ENCODE data around the gene PRKACA.
"Not testable (repeated sequence)": the region's sequence is repeated elsewhere in the genome, so short reads cannot be mapped to it uniquely, and the experiment has no call there.

The PRKACA gene

GRCh38 chr19:14063105-14063504 lies 54.5 kb downstream of the PRKACA start:
- no peak for DNase-seq

DNA sequence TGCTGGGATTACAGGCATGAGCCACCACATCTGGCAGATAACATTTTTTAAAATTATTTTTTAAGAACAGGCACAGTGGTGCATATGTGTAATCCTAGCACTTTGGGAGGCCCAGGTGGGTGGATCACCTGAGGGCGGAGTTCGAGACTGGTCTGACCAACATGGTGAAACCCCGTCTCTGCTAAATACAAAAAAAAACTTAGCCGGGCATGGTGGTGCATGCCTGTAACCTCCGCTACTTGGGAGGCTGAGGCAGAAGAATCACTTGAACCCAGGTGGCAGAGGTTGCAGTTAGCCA lies 55.1 kb downstream of the PRKACA start:
- no peak for DNase-seq

- DNase-seq: no peak
Measured at GRCh38 chr19:14061751-14062557, 55.6 kb downstream of the PRKACA start, which contains the start of gene PALM3. Gene PALM3, minus strand, starts transcription at chr19:14062076. Its CDS starts 96 bp downstream, at chr19:14061980.

GRCh38 chr19:14061081-14061749 lies 56.3 kb downstream of the PRKACA start:
- DNase-seq: no peak

DNA sequence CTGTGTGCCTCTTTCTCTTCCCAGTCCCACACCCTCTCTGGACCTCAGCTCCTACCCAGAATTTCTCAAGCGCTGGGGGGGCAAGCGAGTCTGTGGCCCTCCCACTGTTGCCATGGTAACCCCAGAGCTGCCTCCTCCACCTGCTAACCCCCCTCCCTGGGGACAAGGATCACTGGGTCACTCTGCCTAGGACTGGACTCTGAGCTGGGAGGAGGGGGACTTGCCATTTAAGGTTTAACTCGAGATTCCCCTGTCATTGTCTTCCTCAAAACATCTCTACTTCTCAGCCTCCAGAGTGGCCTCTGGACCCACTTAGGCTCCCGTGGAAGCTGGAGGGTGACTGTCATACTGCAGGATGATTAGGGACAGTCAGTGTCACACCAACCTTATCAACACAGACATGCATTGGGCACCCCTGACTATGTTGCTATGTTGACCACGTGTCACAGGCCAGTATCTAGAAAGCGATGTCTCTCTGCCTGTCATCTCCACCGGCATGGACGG lies 57.9 kb downstream of the PRKACA start:
- DNase-seq: no peak

GRCh38 chr19:14059093-14059480 lies 58.5 kb downstream of the PRKACA start:
- DNase-seq: peak; percentile 13

DNA sequence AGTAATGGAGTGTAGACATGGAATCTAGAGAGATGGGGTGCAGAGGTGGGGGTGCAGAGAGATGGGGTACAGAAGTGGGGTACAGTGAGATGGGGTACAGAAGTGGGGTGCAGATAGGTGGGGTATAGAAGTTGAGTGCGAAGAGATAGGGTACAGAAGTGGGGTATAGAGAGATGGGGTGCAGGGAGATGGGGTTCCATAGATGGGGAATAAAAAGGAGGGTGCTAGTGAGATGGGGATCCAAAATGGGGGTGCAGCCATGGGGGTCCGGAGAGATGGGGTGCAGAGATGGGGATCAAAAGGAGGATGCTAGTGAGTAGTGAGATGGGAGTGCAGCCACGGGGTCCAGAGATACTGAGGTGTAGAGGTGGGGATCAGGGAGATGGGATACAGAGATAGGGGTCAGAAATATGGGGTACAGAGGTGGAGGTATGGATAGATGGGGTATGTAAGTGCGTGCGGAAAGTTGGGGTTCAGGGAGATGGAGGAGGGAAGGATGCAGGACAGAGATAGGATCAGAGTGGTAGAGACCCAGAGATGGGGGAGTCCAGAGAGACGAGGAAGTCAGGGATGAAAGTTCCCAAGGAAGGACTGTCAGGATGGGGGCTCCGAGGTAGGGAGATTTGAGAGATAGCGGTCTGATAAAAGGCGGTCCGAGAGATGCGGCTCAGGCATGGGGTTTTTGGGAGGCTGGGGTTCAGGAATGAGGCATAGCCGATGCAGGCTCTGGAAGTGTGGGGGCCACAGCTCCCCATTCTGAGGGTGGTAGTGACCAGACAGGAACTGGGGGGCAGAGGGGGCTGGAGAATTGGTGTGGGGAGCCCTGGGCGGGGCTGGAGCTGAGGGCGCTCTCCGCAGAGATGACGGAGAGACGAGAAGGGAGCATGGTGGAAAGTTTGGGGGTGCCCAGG lies 59.1 kb downstream of the PRKACA start:
- DNase-seq: no peak

- no peak for DNase-seq
Measured at GRCh38 chr19:14056741-14057356, 60.7 kb downstream of the PRKACA start.

DNA sequence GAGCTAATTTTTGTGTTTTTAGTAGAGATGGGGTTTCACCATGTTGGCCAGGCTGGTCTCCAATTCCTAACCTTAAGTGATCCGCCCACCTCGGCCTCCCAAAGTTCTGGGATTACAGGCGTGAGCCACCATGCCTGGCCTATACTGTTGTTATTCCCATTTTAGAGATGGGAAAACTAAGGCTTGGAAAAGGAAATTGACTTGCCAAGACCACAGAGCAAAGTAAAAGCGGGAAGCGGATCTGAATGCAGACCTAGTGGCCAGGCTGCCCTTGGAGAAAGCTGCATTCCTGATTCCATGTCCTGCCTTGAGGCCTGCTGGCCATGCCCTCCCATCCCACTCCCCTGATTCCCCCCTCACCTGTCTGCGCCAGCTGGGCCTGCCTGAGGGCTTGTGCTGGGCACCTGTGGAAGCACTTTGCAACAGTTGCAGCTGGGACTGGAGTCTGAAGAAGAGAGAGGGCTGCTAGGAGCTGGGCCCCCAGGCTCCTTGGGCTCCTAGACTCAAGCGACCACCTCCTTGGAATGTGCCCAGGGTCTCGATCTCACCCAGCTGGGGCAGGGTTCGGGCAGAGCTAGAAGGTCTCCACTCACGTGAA lies 61.4 kb downstream of the PRKACA start:
- no peak for DNase-seq

- no peak for DNase-seq
Measured at GRCh38 chr19:14055396-14055795, 62.2 kb downstream of the PRKACA start.

DNA sequence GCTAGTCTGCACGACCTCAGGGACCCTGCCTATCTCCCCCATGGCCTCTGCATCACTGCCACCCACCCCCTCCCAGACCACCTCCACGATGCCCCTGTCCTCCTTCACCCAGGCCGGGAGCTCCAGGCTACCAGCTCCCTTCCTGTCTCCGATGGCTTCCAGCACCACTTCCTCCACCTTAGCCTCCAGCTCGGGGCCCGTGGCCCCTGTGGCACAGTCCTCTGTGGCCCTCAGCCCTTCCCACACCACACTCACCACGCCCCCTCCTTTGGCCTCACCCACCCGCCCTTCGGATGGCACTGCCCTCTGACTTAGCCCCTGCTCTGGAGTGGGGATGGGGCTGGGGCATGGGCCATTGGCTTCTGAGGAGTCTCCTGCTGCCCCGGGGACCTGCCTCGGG lies 62.8 kb downstream of the PRKACA start:
- DNase-seq: no peak

DNA sequence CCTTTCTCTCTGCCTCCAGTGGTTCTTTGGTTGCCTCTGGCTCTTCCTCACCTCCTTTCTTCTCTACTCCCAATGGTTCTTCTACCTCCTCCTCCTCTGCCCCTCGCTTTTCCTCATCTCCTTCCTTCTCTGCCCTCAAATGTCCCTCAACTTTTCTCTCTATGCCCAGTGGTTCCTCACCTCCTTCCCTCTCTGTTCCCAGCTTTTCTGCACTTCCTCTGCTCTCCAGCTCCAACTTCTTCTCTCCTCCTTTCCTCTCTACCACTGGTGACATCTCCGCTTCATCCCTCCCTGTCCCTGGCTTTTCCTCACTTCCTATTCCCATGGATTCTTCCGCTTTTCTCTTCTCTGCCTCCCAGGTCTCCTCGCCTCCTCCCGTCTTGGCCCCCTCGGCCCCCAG lies 63.5 kb downstream of the PRKACA start:
- DNase-seq: no peak

GRCh38 chr19:14053500-14053899 lies 64.1 kb downstream of the PRKACA start:
- DNase-seq: no peak

DNA sequence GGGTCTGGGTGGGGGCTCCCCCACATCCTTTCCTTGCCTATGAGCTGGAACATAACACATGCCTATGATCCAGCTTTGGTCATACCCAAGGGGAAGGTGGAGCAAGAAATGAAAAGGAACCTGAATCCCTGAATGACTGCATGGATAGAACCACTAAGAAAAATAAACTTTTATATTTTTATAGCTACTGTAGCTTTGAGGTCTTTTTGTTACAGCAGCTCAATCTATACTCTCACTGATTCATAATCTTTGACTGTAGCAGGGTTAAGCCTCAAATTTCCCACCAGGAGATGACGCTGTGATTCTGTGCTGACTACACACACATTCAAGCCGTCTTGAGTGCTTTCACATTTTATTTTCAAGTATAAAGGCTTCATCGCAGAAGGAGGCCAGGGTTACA lies 64.5 kb downstream of the PRKACA start:
- no peak for DNase-seq

- DNase-seq: no peak
Measured at GRCh38 chr19:14052470-14052869, 65.1 kb downstream of the PRKACA start.

- DNase-seq: no peak
Measured at GRCh38 chr19:14051980-14052379, 65.6 kb downstream of the PRKACA start.

GRCh38 chr19:14050961-14051360 lies 66.6 kb downstream of the PRKACA start:
- not testable (repeated sequence) for DNase-seq

DNA sequence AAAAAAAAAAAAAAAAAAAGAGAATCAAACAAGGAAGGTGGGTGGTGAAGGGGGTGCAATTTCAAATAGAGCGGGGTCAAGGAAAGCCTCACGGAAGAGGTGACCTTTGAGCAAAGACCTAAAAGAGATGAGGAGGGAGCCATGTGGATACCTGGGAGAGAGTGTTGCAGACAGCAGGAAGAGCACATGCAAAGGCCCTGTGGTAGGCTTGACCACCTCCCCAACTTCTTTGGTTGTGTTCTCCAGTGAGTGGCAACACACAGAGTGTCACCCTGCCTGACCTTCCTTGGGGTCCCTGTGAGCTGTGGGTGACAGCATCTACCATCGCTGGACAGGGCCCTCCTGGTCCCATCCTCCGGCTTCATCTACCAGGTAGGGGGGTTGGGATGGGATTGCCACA lies 67.0 kb downstream of the PRKACA start:
- DNase-seq: no peak

GRCh38 chr19:14048443-14049153 lies 69.0 kb downstream of the PRKACA start:
- peak; percentile 49 for DNase-seq

GRCh38 chr19:14047866-14048265 lies 69.7 kb downstream of the PRKACA start:
- DNase-seq: not testable (repeated sequence)
